ENCODE measurements around the gene PNP.

DNA sequence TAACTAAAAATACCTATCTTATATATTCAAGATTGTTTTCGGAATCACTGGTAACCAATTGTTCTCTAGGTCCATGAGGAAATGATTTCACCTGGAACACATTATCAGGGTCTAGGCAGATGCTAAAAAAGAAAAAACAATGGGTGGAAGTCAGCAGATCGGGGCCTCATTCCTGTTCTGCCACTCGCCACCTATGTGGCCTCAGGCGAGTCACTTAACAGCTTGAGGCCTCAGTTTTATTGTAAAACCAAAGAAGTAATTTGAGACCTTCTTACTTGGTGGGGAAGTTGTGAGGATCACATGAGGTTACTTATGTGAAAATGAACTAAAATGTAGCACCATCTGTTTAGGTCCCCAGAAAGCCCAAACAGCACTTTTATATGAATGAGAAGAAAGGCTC, 29.9 kb downstream of the PNP start:
- no peak for TF ChIP-seq CTCF (IDR thresholded peaks at IDR 0.05)
- no peak for TF ChIP-seq POLR2A (IDR thresholded peaks at IDR 0.05)
